GM19351 (cell line): ENCODE measurements around the gene HECW1.
A peak's percentile ranks its signal among the peaks of the same experiment; 100 is the strongest.

Source experiments
- ATAC-seq: cut with Tn5 transposase; IDR thresholded peaks from one replicate; pipeline ENCODE4 v1.9.1; 2021; ENCODE audit warnings: mild to moderate bottlenecking, moderate library complexity; ENCODE audit not compliant: unreplicated experiment

HECW1 gene

GRCh38 chr7:43248961-43249822 is 136.7 kb downstream of the HECW1 start:
- ATAC-seq: no peak

- no peak for ATAC-seq
Observed at GRCh38 chr7:43249823-43250145, 137.3 kb downstream of the HECW1 start.

GRCh38 chr7:43260980-43261878 is 148.8 kb downstream of the HECW1 start:
- ATAC-seq: peak; percentile 88

- ATAC-seq: no peak
Observed at GRCh38 chr7:43265139-43265538, 152.7 kb downstream of the HECW1 start.

- ATAC-seq: no peak
Observed at GRCh38 chr7:43273939-43274719, 161.7 kb downstream of the HECW1 start.

- ATAC-seq: no peak
Observed at GRCh38 chr7:43274752-43275151, 162.3 kb downstream of the HECW1 start.

- no peak for ATAC-seq
Observed at GRCh38 chr7:43276547-43276946, 164.1 kb downstream of the HECW1 start.

- ATAC-seq: no peak
Observed at GRCh38 chr7:43278088-43278644, 165.7 kb downstream of the HECW1 start.

- ATAC-seq: no peak
Observed at GRCh38 chr7:43281268-43281667, 168.8 kb downstream of the HECW1 start.

- ATAC-seq: no peak
Observed at GRCh38 chr7:43283706-43284105, 171.3 kb downstream of the HECW1 start.

GRCh38 chr7:43289826-43290225 is 177.4 kb downstream of the HECW1 start:
- no peak for ATAC-seq

- no peak for ATAC-seq
Observed at GRCh38 chr7:43290978-43291377, 178.5 kb downstream of the HECW1 start.

- ATAC-seq: no peak
Observed at GRCh38 chr7:43291789-43292188, 179.3 kb downstream of the HECW1 start.

- ATAC-seq: no peak
Observed at GRCh38 chr7:43292384-43292783, 179.9 kb downstream of the HECW1 start.

GRCh38 chr7:43294080-43294630 is 181.7 kb downstream of the HECW1 start:
- ATAC-seq: no peak

- ATAC-seq: no peak
Observed at GRCh38 chr7:43295429-43295828, 183.0 kb downstream of the HECW1 start.

GRCh38 chr7:43296306-43296705 is 183.9 kb downstream of the HECW1 start:
- ATAC-seq: no peak

GRCh38 chr7:43298617-43299016 is 186.2 kb downstream of the HECW1 start:
- ATAC-seq: no peak

GRCh38 chr7:43300121-43300520 is 187.7 kb downstream of the HECW1 start:
- no peak for ATAC-seq

- no peak for ATAC-seq
Observed at GRCh38 chr7:43302211-43302711, 189.8 kb downstream of the HECW1 start.
